Esophagus muscularis mucosa (tissue), 3 donors: ENCODE measurements around the gene KRT13.

ENCODE experiments used
- CTCF ChIP-seq, 3 experiments: fragments of 200-600 bp in 2 of 3; fragments of 450-650 bp in 1 of 3; sonication (generic) in 2 of 3; IDR thresholded peaks; one replicate each; pipeline ENCODE4 v1.5.1; 2017 to 2019; ENCODE audit warnings: antibody characterized with exemption in 3 of 3, mild to moderate bottlenecking in 2 of 3, moderate library complexity in 1 of 3
- POLR2A ChIP-seq: fragments of 450-650 bp; IDR thresholded peaks from one replicate; pipeline ENCODE4 v1.6.1; 2017; ENCODE audit warnings: antibody characterized with exemption, moderate library complexity, mild to moderate bottlenecking, low read depth

GRCh38 chr17:41496803-41497484, 8.5 kb downstream of the KRT13 start:
- peak; percentile 36 to 60 (median 52) for TF ChIP-seq CTCF (IDR thresholded peaks at IDR 0.05)
- no peak for TF ChIP-seq POLR2A
